HepG2 (cell line): ENCODE measurements around the gene DOCK4. TPM values are rescaled to one million over a fixed set of nuclear protein-coding genes. Genes with fewer than 3 reads are reported as not detected.

Experiments
- CBX1 ChIP-seq: IDR thresholded peaks from one replicate; pipeline ENCODE4 v1.6.1; 2016; ENCODE audit warnings: antibody characterized with exemption, low read depth
- FOXC1 ChIP-seq: sonication (generic); formaldehyde crosslinking; IDR thresholded peaks from 2 replicates; pipeline ENCODE4 v1.8.0; 2022; ENCODE audit warnings: mild to moderate bottlenecking, missing genetic modification reagents, borderline replicate concordance
- MED13 ChIP-seq: sonication (generic); formaldehyde crosslinking; IDR thresholded peaks from 2 replicates; pipeline ENCODE4 v1.5.0; 2020; ENCODE audit warnings: missing genetic modification reagents
- MIER3 ChIP-seq: IDR thresholded peaks from 2 replicates; pipeline ENCODE4 v1.6.1; 2016; ENCODE audit warnings: missing compliant biosample characterization, borderline replicate concordance
- MNT ChIP-seq: fragments of 450-650 bp; IDR thresholded peaks from 2 replicates; pipeline ENCODE4 v1.6.1; 2016
- NONO ChIP-seq, 2 experiments: fragments of 450-650 bp in 1 of 2; sonication (generic) in 1 of 2; formaldehyde crosslinking in 1 of 2; IDR thresholded peaks in 1 of 2; conservative IDR thresholded peaks in 1 of 2; 2 replicates each; pipeline versions ENCODE4 v1.6.1 to v1.8.0; 2017 to 2022; ENCODE audit warnings: mild to moderate bottlenecking in 1 of 2, missing genetic modification reagents in 1 of 2, moderate library complexity in 1 of 2
- POLR2G ChIP-seq: fragments of 200-400 bp; formaldehyde crosslinking; IDR thresholded peaks from 2 replicates; pipeline ENCODE4 v1.6.1; 2018; ENCODE audit warnings: mild to moderate bottlenecking, low read depth, low read length, moderate library complexity
- SRF ChIP-seq: IDR thresholded peaks from 2 replicates; pipeline ENCODE4 v1.6.1; 2011; ENCODE audit warnings: mild to moderate bottlenecking, low read depth, low read length, moderate library complexity
- SRSF1 ChIP-seq: fragments of 200-400 bp; formaldehyde crosslinking; optimal IDR thresholded peaks from 2 replicates; pipeline ENCODE3; 2017; ENCODE audit warnings: mild to moderate bottlenecking, low read depth, low read length, moderate library complexity
- TBL1XR1 ChIP-seq: fragments of 150-350 bp; IDR thresholded peaks from 2 replicates; pipeline ENCODE4 v1.6.1; 2014; ENCODE audit warnings: borderline replicate concordance, low read length; ENCODE audit not compliant: partially characterized antibody
- TERF1 ChIP-seq: sonication (generic); formaldehyde crosslinking; IDR thresholded peaks from 2 replicates; pipeline ENCODE4 v1.8.0; 2022; ENCODE audit warnings: mild to moderate bottlenecking, missing genetic modification reagents, moderate library complexity
- TGIF2 ChIP-seq: IDR thresholded peaks from 2 replicates; pipeline ENCODE4 v1.6.1; 2016; ENCODE audit warnings: control low read depth, missing compliant biosample characterization
- ZNF225 ChIP-seq: sonication (generic); formaldehyde crosslinking; IDR thresholded peaks from 2 replicates; pipeline ENCODE4 v1.4.0; 2020; ENCODE audit warnings: mild to moderate bottlenecking, missing genetic modification reagents
- ZNF547 ChIP-seq: sonication (generic); formaldehyde crosslinking; IDR thresholded peaks from 2 replicates; pipeline ENCODE4 v1.5.1; 2020; ENCODE audit warnings: mild to moderate bottlenecking, missing genetic modification reagents
- ZNF558 ChIP-seq: sonication (generic); formaldehyde crosslinking; IDR thresholded peaks from 2 replicates; pipeline ENCODE4 v1.9.0; 2022; ENCODE audit warnings: mild to moderate bottlenecking, missing genetic modification reagents, borderline replicate concordance
- ZNF761 ChIP-seq: sonication (generic); formaldehyde crosslinking; conservative IDR thresholded peaks from 2 replicates; pipeline ENCODE4 v1.4.0; 2020; ENCODE audit warnings: mild to moderate bottlenecking, missing genetic modification reagents
- polyA plus RNA-seq, 8 experiments: library from polyadenylated mRNA; depleted of rRNA in 3 of 8; stranded (reverse) in 7 of 8; unstranded in 1 of 8; fragments of >200 nt; fragmentation: Illumina TruSeq in 4 of 8; extraction: Trizol in 4 of 8; gene quantifications; 2 replicates each; pipeline versions ENCODE4 v1.2.1 to v1.2.3, GENCODE V29; 2011 to 2016; ENCODE audit warnings: low read depth in 4 of 8, missing spikeins in 1 of 8, mixed read lengths in 1 of 8; ENCODE audit not compliant: insufficient read depth in 1 of 8
- total RNA-seq, 5 experiments: library from RNA; depleted of rRNA; stranded (reverse); fragments of >200 nt; fragmentation: Illumina TruSeq; extraction: Trizol; gene quantifications; 2 replicates each; pipeline ENCODE4 v1.2.3, GENCODE V29; 2016; ENCODE audit warnings: low read depth in 1 of 5
- TF ChIP-seq, protein P1 (sequence below): sonication (generic); formaldehyde crosslinking; IDR thresholded peaks from 2 replicates; pipeline ENCODE4 v1.4.0; 2020; ENCODE audit warnings: mild to moderate bottlenecking, missing genetic modification reagents
- TF ChIP-seq, protein P2 (sequence below): sonication (generic); formaldehyde crosslinking; IDR thresholded peaks from 2 replicates; pipeline ENCODE4 v1.8.1; 2023; ENCODE audit warnings: missing genetic modification reagents, inconsistent platforms, borderline replicate concordance

The DOCK4 gene
- total and polyA plus RNA-seq, 2 of the 13 experiments (the other 11 are each of a cell fraction or from before 2014, with no cell fraction given): 13.5 to 17.4 TPM

DNA sequence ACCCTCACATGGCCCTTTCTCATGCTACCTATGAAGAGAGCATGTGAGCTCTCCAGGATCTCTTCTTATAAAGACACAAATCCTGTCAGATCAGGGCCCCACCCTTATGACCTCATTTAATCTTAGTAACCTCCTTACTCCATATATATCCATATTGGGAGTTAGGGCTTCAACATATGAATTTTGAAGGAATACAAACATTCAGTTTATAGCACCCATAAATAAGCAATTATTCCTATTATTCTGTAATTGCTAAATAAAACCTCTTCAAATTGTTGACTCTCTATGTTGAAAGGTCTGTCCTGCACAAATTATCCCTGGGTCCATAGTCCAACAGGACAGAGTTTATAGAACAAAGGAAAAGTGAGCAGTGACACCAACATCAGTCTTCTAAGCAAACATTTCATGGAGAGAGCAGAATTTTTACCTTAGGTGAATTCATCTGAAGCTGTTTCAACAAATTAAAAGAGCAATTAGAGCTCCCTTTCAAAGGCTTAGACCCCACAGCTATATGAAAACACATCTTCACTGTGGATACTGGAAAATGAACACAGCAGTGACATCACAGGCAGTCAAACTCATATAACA lies 12.2 kb downstream of the DOCK4 start (continued):
- TF ChIP-seq, protein P1, sequence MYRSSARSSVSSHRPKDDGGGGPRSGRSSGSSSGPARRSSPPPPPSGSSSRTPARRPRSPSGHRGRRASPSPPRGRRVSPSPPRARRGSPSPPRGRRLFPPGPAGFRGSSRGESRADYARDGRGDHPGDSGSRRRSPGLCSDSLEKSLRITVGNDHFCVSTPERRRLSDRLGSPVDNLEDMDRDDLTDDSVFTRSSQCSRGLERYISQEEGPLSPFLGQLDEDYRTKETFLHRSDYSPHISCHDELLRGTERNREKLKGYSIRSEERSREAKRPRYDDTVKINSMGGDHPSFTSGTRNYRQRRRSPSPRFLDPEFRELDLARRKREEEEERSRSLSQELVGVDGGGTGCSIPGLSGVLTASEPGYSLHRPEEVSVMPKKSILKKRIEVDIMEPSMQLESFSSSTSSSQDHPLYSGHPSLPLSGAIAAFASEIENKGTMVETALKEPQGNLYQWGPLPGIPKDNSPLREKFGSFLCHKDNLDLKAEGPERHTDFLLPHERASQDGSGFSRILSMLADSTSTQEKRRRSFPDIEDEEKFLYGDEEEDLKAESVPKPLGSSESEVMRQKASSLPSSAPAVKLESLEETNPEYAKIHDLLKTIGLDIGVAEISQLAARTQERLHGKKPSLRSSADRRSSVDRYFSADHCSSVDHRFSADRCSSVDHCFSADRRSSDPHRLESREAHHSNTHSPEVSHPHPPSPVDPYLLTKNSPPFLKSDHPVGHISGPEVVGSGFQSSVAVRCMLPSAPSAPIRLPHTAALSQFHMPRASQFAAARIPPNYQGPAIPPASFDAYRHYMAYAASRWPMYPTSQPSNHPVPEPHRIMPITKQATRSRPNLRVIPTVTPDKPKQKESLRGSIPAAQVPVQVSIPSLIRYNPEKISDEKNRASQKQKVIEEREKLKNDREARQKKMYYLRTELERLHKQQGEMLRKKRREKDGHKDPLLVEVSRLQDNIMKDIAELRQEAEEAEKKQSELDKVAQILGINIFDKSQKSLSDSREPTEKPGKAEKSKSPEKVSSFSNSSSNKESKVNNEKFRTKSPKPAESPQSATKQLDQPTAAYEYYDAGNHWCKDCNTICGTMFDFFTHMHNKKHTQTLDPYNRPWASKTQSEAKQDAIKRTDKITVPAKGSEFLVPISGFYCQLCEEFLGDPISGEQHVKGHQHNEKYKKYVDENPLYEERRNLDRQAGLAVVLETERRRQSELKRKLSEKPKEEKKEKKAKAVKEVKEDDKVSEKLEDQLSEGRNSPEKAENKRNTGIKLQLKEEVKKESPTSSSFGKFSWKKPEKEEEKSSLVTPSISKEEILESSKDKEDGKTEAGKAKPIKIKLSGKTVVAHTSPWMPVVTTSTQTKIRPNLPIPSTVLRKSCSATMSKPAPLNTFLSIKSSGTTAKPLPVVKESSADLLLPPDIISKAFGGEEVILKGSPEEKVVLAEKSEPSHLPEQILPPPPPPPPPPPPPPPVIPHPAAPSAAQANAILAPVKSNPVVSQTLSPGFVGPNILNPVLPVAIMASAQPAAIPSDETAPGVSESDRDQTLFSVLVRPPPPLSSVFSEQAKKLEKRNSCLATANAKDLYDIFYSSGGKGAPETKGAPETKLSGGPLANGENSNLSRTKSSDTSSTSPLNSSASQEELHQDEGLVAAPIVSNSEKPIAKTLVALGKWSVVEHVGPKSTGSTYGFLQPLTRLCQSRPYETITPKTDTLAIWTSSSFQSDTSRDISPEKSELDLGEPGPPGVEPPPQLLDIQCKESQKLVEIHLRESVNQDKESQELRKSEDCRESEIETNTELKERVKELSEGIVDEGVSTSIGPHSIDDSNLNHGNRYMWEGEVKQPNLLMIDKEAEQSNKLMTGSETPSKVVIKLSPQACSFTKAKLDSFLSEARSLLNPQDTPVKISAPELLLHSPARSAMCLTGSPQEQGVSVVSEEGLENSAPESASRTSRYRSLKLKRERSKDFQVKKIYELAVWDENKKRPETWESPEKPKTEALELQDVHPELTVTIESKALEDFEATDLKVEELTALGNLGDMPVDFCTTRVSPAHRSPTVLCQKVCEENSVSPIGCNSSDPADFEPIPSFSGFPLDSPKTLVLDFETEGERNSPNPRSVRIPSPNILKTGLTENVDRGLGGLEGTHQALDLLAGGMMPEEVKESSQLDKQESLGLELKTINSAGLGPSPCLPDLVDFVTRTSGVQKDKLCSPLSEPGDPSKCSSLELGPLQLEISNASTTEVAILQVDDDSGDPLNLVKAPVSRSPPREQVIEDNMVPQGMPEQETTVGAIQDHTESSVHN (CRISPR knock-in tag): no peak
- no peak for TF ChIP-seq NONO (IDR thresholded peaks at IDR 0.05)
- 0 out of 2 replicates have a peak, but pooled peaks have one; percentile 47 for TF ChIP-seq NONO (CRISPR knock-in tag; conservative IDR thresholded peaks at IDR 0.05)
- no peak for TF ChIP-seq TBL1XR1
- no peak for TF ChIP-seq MED13 (CRISPR knock-in tag)
- no peak for TF ChIP-seq ZNF558 (CRISPR knock-in tag)
- no peak for TF ChIP-seq TERF1 (CRISPR knock-in tag)
- TF ChIP-seq TGIF2 (CRISPR knock-in tag): no peak
- no peak for TF ChIP-seq ZNF547 (CRISPR knock-in tag)
- no peak for TF ChIP-seq SRF
- TF ChIP-seq ZNF761: no peak
- TF ChIP-seq CBX1: no peak
- TF ChIP-seq MNT: no peak
- no peak for TF ChIP-seq SRSF1
- no peak for TF ChIP-seq ZNF225 (CRISPR knock-in tag)
- TF ChIP-seq, protein P2, sequence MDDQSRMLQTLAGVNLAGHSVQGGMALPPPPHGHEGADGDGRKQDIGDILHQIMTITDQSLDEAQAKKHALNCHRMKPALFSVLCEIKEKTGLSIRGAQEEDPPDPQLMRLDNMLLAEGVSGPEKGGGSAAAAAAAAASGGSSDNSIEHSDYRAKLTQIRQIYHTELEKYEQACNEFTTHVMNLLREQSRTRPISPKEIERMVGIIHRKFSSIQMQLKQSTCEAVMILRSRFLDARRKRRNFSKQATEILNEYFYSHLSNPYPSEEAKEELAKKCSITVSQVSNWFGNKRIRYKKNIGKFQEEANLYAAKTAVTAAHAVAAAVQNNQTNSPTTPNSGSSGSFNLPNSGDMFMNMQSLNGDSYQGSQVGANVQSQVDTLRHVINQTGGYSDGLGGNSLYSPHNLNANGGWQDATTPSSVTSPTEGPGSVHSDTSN (CRISPR knock-in tag): no peak
- no peak; the same call in 1 of the 2 replicates for TF ChIP-seq MIER3
- no peak for TF ChIP-seq POLR2G
- TF ChIP-seq FOXC1 (CRISPR knock-in tag): no peak
